ENCODE data around the gene MYT1.

The MYT1 gene

DNA sequence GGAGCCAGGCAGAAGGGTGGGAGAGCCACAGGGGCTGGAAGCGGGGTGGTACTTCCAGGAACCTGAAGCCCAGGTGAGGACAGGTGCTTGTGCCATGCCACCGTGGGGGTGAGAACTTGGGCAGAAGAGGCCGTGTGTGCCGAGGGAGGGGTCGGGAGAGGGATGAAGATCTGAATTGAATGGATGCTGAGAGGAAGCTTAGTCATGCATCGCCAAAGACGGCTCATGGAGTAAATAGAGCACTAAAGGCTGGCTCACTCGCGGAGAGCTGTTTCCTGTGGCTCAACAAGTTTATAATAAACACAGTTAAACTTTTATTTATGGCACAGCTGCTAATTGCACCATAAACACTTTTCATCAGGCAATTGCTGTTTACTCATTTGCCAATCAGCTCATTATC is 21.7 kb upstream of the MYT1 start:
- FAIRE-seq = no peak
- DNase-seq (ENCODE audit: insufficient read length, low spot score) = no peak
- TF ChIP-seq, protein P1, sequence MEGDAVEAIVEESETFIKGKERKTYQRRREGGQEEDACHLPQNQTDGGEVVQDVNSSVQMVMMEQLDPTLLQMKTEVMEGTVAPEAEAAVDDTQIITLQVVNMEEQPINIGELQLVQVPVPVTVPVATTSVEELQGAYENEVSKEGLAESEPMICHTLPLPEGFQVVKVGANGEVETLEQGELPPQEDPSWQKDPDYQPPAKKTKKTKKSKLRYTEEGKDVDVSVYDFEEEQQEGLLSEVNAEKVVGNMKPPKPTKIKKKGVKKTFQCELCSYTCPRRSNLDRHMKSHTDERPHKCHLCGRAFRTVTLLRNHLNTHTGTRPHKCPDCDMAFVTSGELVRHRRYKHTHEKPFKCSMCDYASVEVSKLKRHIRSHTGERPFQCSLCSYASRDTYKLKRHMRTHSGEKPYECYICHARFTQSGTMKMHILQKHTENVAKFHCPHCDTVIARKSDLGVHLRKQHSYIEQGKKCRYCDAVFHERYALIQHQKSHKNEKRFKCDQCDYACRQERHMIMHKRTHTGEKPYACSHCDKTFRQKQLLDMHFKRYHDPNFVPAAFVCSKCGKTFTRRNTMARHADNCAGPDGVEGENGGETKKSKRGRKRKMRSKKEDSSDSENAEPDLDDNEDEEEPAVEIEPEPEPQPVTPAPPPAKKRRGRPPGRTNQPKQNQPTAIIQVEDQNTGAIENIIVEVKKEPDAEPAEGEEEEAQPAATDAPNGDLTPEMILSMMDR (IDR thresholded peaks at IDR 0.05; ENCODE audit: insufficient read depth, missing control alignments) = no peak

- TF ChIP-seq, protein P1 (IDR thresholded peaks at IDR 0.05; ENCODE audit: insufficient read depth, missing control alignments) = no peak
- no peak for FAIRE-seq
Measured at GRCh38 chr20:64143018-64143801, 21.0 kb upstream of the MYT1 start.

GRCh38 chr20:64144144-64144912 is 19.9 kb upstream of the MYT1 start:
- FAIRE-seq (no peak), DNase-seq (ENCODE audit: insufficient read length, low spot score) (no peak)
- TF ChIP-seq, protein P1 (IDR thresholded peaks at IDR 0.05; ENCODE audit: insufficient read depth, missing control alignments) = no peak

More at GRCh38 chr20:64143018-64143801, 21.0 kb upstream of the MYT1 start:
- no peak for DNase-seq (ENCODE audit: insufficient read length, low spot score)

- DNase-seq (ENCODE audit: insufficient read length, low spot score) (peak; percentile 14), FAIRE-seq (no peak)
- TF ChIP-seq, protein P1 (IDR thresholded peaks at IDR 0.05; ENCODE audit: insufficient read depth, missing control alignments) = no peak
Measured at GRCh38 chr20:64145458-64146300, 18.6 kb upstream of the MYT1 start.

DNA sequence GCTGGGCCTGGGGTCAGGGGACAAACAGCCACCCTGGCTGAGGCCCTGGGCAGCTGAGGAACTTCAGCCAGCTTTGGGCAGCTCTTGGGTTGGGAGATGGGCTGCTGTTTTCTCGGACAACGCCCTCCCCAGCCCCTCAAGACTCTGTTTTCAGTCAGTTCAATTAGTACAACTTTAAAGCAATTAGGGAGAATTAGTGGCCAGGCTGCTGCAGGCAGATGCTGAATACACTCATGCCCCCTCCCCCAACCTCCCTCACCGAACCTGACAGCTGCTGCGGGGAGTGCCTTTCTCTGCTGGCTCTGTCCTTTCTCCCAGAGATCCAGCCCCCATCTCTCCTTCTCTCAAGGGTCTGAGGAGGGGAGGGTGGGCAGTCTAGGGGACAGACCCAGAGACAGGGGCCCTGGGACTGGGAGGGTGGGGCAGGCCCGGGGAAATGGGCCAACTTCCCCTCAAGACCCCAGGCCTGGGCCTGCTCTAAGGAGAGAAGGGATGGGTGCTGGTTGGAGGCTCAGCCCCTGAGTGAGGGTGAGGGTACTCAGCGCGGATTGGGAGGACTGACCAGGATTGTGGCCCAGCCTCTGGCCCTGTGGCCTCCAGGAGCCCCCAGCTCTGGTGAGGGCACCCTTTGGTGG is 17.8 kb upstream of the MYT1 start:
- FAIRE-seq = no peak
- TF ChIP-seq, protein P1 (IDR thresholded peaks at IDR 0.05; ENCODE audit: insufficient read depth, missing control alignments) = no peak
- peak; percentile 96 for DNase-seq (ENCODE audit: insufficient read length, low spot score)

GRCh38 chr20:64146936-64147477 is 17.2 kb upstream of the MYT1 start:
- DNase-seq (ENCODE audit: insufficient read length, low spot score) (peak; percentile 17), FAIRE-seq (no peak)
- TF ChIP-seq, protein P1 (IDR thresholded peaks at IDR 0.05; ENCODE audit: insufficient read depth, missing control alignments) = no peak
